HG02798 (cell line): ENCODE measurements around the gene USO1.
"Not testable (repeated sequence)": the region's sequence is repeated elsewhere in the genome, so short reads cannot be mapped to it uniquely, and the experiment has no call there.

ENCODE experiments used
- ATAC-seq: cut with Tn5 transposase; IDR thresholded peaks from one replicate; pipeline ENCODE4 v1.9.1; 2021; ENCODE audit warnings: mild to moderate bottlenecking; ENCODE audit not compliant: unreplicated experiment, poor library complexity

Gene USO1

GRCh38 chr4:75714011-75714410 is 10.4 kb upstream of the USO1 start:
- ATAC-seq, result no peak

GRCh38 chr4:75714704-75715103 is 9.7 kb upstream of the USO1 start:
- ATAC-seq, result no peak

DNA sequence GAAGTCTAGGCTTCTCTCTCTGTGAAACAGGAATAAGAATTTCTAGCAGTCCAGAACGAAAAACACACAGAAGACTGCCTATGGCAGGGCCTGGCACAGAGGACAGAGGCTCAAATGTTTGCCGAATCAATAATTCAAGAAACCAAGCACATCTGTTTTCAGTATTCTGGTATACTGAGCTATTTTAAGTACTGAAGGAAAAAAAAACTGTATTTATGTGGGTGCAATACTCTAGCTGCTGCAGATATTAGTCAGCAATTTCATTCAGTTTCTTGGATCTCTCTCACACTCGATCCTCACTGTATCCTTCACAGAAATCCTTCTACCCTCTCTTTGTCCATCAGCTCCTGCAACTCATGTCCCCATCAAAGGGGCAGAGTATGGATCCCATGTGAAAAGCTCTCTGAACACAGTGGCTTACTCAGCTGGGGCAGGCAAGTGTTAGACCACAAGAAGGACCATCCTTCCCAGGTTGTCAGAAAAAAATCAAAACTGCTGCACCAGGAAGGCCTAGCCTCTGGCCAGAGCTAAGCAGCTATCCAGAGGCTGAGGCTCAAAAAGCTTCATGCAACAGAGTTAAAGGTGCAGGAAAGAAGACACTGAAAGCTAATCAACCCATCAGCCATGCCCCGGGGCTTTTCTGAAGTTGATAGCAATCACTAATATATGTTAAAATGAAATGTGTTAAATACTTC is 9.1 kb upstream of the USO1 start:
- ATAC-seq, result peak; percentile 40

- ATAC-seq, result not testable (repeated sequence)
Observed at GRCh38 chr4:75716054-75716453, 8.3 kb upstream of the USO1 start.

DNA sequence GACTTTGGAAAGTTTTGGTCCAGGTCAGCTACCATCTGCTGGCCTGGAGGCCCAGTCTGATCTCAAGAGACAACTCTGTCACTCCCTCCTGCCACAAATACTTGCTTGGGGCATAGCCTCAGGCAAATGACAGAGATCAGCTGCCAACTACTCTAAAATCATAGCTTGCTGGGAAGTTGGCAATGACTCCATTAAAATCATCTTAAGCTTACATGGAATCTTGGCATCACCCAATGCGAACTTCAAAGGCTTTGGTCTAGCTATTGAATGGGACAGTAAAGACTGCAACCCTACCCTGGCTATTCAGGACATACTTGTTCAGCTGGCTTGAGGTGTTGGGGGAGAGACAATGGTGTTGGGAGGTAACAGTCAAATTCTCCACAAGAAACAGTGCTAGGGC is 7.0 kb upstream of the USO1 start:
- no peak for ATAC-seq

DNA sequence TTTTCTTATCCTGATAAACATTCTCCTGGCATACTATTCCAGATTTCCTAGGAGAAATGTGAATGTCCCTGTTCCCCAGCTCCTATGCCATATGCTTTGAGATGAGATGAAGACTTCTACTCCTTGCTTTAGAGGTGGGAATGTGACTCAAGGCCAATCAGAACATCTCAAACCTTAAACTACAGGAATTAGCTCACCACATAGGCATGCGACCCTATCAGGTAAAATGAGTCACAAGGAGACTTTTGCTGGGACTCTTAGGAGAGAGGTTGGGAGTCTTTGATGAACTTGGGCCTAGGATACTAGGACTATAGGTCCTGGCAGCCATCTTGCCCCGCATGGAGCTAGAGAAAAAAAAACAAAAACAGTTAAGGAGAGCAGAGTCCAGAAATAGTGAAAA is 5.8 kb upstream of the USO1 start:
- no peak for ATAC-seq

GRCh38 chr4:75722417-75722816 is 2.0 kb upstream of the USO1 start:
- ATAC-seq, result no peak

- no peak for ATAC-seq
Observed at GRCh38 chr4:75723163-75724065, 963 bp upstream of the USO1 start.

DNA sequence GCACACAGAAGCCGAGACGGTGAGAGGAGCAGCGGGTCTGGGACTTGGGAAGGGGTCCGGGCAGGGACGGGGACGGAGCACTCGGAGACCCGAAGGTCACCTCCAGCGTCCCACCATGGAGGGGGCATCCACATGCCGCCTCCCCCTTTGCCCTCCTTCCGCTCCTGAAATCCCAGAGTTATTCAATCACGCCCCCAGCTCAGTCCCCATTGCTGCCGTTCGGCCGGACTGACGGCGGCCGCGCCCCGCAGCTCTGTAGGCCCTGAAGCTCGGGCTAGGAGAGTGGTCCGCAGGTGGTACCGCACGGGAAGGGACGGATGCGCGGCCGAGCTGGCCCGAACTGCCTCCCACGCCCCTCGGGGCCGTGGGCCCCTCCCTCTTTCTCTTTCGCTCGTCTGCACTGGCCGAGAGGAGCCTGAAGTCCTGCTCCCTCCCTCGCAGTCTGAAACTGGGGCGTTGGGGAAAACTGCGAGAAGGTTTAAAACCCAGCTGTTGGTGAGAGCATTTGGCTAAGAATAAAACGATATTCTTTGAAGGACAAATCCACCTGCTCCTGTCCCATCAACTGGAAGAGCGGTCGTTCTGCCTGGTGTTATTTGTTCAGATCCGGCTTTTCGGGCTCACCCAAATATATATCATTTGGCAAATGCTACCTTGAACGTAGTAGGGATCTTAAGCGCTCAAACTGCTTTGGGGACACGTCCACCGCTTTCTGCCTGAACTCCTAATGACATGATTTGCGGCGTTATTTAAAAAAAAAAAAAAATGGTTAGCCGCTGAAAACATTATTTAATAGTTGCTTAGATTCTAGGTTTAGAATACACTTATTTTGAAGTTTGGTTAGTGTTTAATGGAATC is 719 bp downstream of the USO1 start:
- ATAC-seq, result peak; percentile 66

GRCh38 chr4:75725942-75726538 is 1.7 kb downstream of the USO1 start:
- not testable (repeated sequence) for ATAC-seq

- no peak for ATAC-seq
Observed at GRCh38 chr4:75726577-75726976, 2.2 kb downstream of the USO1 start.

- no peak for ATAC-seq
Observed at GRCh38 chr4:75727073-75727472, 2.7 kb downstream of the USO1 start.

DNA sequence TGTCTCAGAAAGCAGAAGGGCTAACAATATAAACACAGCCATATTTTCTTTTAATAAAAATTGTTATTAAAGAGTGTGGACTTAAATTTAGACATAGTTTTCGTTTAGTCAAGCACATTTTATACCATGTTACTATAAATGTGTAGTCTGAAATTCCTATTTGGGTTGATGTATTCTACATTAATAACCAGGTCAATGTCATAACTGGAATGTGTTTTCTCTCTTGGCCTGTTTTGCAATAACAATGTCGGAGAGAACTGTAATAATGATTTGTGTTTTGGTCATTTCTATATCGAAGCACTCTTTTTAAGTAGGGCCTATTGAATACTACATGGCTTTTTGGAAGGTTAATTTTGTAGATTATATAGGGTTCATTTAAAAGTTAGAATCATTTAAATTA is 5.5 kb downstream of the USO1 start:
- no peak for ATAC-seq

GRCh38 chr4:75733369-75733768 is 9.0 kb downstream of the USO1 start:
- ATAC-seq, result no peak

- ATAC-seq, result no peak
Observed at GRCh38 chr4:75735525-75735924, 11.1 kb downstream of the USO1 start.

DNA sequence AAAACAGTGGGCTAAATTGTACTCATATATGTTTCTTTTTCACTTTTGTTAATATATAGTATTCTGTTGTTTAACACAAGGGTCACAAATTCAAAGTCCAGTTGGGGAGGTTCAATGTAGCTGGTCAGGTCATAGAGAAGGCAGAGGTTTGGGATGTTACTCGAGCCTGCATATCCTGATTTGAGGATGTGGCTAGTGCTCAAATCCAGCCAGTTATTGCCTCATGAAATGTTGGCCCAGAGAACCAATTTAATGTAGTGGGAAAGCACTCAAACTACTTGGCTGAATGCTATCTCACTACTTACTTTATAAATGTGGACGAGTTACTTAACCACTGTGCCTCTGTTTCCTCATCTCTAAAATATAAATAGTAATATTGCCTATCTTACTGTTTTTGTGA is 12.5 kb downstream of the USO1 start:
- ATAC-seq, result no peak

GRCh38 chr4:75737398-75737797 is 13.0 kb downstream of the USO1 start:
- ATAC-seq, result no peak

- ATAC-seq, result no peak
Observed at GRCh38 chr4:75741027-75741426, 16.6 kb downstream of the USO1 start.

GRCh38 chr4:75742451-75742850 is 18.1 kb downstream of the USO1 start:
- ATAC-seq, result no peak

- no peak for ATAC-seq
Observed at GRCh38 chr4:75745161-75745560, 20.8 kb downstream of the USO1 start.
